CD4-positive, CD25-positive, alpha-beta regulatory T cell (primary cell): Measurements from ENCODE around the gene CILP2. TPM values are rescaled to one million over a fixed set of nuclear protein-coding genes. Genes with fewer than 3 reads are reported as not detected.

Source experiments
- ATAC-seq, 2 donors: fragments of 150-1000 bp; cut with Tn5 transposase; one replicate each; pipeline ENCODE4 v1.10.0; 2021; ENCODE audit warnings: low read depth in 2 of 2, moderate number of reproducible peaks in 2 of 2, moderate library complexity in 1 of 2
- DNase-seq, 3 donors: peaks; one replicate each; pipeline versions ENCODE4 v3.0.0 to v3.0.0-alpha.2; 2012 to 2022; ENCODE audit warnings: mixed read lengths in 1 of 3
- H3K27ac ChIP-seq: one replicate; pipeline ENCODE4 v1.7.0; 2013; ENCODE audit warnings: mild to moderate bottlenecking, low read length; ENCODE audit not compliant: insufficient read depth, poor library complexity, severe bottlenecking
- H3K27me3 ChIP-seq: one replicate; pipeline ENCODE4 v1.7.0; 2013; ENCODE audit warnings: low read length; ENCODE audit not compliant: control insufficient read depth, insufficient read depth
- H3K36me3 ChIP-seq: one replicate; pipeline ENCODE4 v1.7.0; 2013; ENCODE audit warnings: mild to moderate bottlenecking, low read length, moderate library complexity; ENCODE audit not compliant: control insufficient read depth, insufficient read depth
- H3K4me1 ChIP-seq: 2 replicates; pipeline ENCODE4 v1.7.0; 2013; ENCODE audit warnings: mild to moderate bottlenecking, low read length; ENCODE audit not compliant: insufficient read depth, control insufficient read depth, poor library complexity, severe bottlenecking
- H3K4me3 ChIP-seq: one replicate; pipeline ENCODE4 v1.7.0; 2013; ENCODE audit warnings: low read depth, mild to moderate bottlenecking, low read length, moderate library complexity
- H3K9me3 ChIP-seq, 2 experiments: 1 replicate in 1 of 2; 2 replicates in 1 of 2; pipeline ENCODE4 v1.7.0; 2013; ENCODE audit warnings: low read length in 2 of 2, mild to moderate bottlenecking in 1 of 2, moderate library complexity in 1 of 2; ENCODE audit not compliant: control insufficient read depth in 2 of 2
- H3K27ac Mint-ChIP-seq, 3 donors: one replicate each; pipeline ENCODE4 v1.8.0; 2020 to 2022; ENCODE audit warnings: mild to moderate bottlenecking in 3 of 3, mixed read lengths in 3 of 3, moderate library complexity in 2 of 3
- H3K27me3 Mint-ChIP-seq: one replicate; pipeline ENCODE4 v1.8.0; 2022; ENCODE audit warnings: mild to moderate bottlenecking, mixed read lengths
- H3K36me3 Mint-ChIP-seq: one replicate; pipeline ENCODE4 v1.8.0; 2020; ENCODE audit warnings: mixed read lengths
- H3K4me1 Mint-ChIP-seq, 4 donors: one replicate each; pipeline ENCODE4 v1.8.0; 2020 to 2022; ENCODE audit warnings: mixed read lengths in 4 of 4, mild to moderate bottlenecking in 1 of 4
- H3K4me3 Mint-ChIP-seq, 4 donors: one replicate each; pipeline ENCODE4 v1.8.0; 2020 to 2022; ENCODE audit warnings: mild to moderate bottlenecking in 4 of 4, mixed read lengths in 4 of 4, moderate library complexity in 3 of 4
- H3K9me3 Mint-ChIP-seq, 7 donors: one replicate each; pipeline ENCODE4 v1.8.0; 2020 to 2022; ENCODE audit warnings: mixed read lengths in 7 of 7, mild to moderate bottlenecking in 3 of 7, moderate library complexity in 2 of 7
- polyA plus RNA-seq, 4 donors: library from polyadenylated mRNA; unstranded; fragments of 300-500 nt; fragmentation: Illumina TruSeq; gene quantifications; one replicate each; pipeline ENCODE4 v1.2.3, GENCODE V29; 2021
- total RNA-seq: library from RNA; stranded (reverse); gene quantifications from one replicate; pipeline ENCODE4 v1.2.3, GENCODE V29; 2022

The CILP2 gene
- total and polyA plus RNA-seq, 5 donors from 2014 or later, result 0.09 to 0.42 (median 0.31) TPM; not detected in 1

- no peak for ATAC-seq
- H3K9me3 Mint-ChIP-seq, result no peaks in the 10 kb centered on the region
- Histone ChIP-seq H3K36me3 (peaks cover 4% of the 10 kb centered on the region), H3K4me1 (peaks cover 8% of the 10 kb centered on the region), H3K27me3 (no peaks in the 10 kb centered on the region), H3K4me3 (no peak overlapping the region), H3K27ac (no peak overlapping the region), H3K9me3 (no peaks in the 10 kb centered on the region)
- H3K36me3 Mint-ChIP-seq, result peaks cover 14% of the 10 kb centered on the region
- peak overlapping the region in 1 of 3 donors; percentile 29 for H3K27ac Mint-ChIP-seq
- no peak for DNase-seq
- H3K4me3 Mint-ChIP-seq, result no peak overlapping the region
- no peaks in the 10 kb centered on the region for H3K27me3 Mint-ChIP-seq
- peaks cover 0 to 52% (median 14%) of the 10 kb centered on the region in 4 donors for H3K4me1 Mint-ChIP-seq
Observed at GRCh38 chr19:19584356-19584755, 46.3 kb downstream of the CILP2 start.

GRCh38 chr19:19587771-19588170, 49.7 kb downstream of the CILP2 start:
- H3K4me3 Mint-ChIP-seq, result no peak overlapping the region
- ATAC-seq (no peak), DNase-seq (no peak)
- no peaks in the 10 kb centered on the region for H3K27me3 Mint-ChIP-seq
- peaks cover 30% of the 10 kb centered on the region for H3K36me3 Mint-ChIP-seq
- H3K4me1 Mint-ChIP-seq, result peaks cover 8 to 51% (median 24%) of the 10 kb centered on the region in 4 donors
- no peak overlapping the region for H3K4me3 ChIP-seq
- peak overlapping the region; percentile 9 to 62 (median 11) for H3K27ac Mint-ChIP-seq
- H3K27ac ChIP-seq, result no peak overlapping the region
- no peaks in the 10 kb centered on the region for H3K9me3 ChIP-seq
- H3K9me3 Mint-ChIP-seq, result no peaks in the 10 kb centered on the region
- no peaks in the 10 kb centered on the region for H3K27me3 ChIP-seq
- peaks cover 7% of the 10 kb centered on the region for H3K36me3 ChIP-seq
- H3K4me1 ChIP-seq, result peaks cover 24% of the 10 kb centered on the region

- H3K27me3 Mint-ChIP-seq, result no peaks in the 10 kb centered on the region
- Histone ChIP-seq H3K4me3 (no peak overlapping the region), H3K36me3 (peaks cover 14% of the 10 kb centered on the region), H3K27ac (no peak overlapping the region), H3K4me1 (peaks cover 24% of the 10 kb centered on the region), H3K27me3 (no peaks in the 10 kb centered on the region), H3K9me3 (no peaks in the 10 kb centered on the region)
- DNase-seq, result no peak
- H3K9me3 Mint-ChIP-seq, result no peaks in the 10 kb centered on the region
- peak overlapping the region in 2 of 4 donors; percentile 51 to 52 for H3K4me3 Mint-ChIP-seq
- H3K36me3 Mint-ChIP-seq, result peaks cover 36% of the 10 kb centered on the region
- peaks cover 8 to 58% (median 24%) of the 10 kb centered on the region in 4 donors for H3K4me1 Mint-ChIP-seq
- ATAC-seq, result no peak
- H3K27ac Mint-ChIP-seq, result peak overlapping the region; percentile 62 to 71 (median 70)
Observed at GRCh38 chr19:19588546-19588945, 50.5 kb downstream of the CILP2 start.

DNA sequence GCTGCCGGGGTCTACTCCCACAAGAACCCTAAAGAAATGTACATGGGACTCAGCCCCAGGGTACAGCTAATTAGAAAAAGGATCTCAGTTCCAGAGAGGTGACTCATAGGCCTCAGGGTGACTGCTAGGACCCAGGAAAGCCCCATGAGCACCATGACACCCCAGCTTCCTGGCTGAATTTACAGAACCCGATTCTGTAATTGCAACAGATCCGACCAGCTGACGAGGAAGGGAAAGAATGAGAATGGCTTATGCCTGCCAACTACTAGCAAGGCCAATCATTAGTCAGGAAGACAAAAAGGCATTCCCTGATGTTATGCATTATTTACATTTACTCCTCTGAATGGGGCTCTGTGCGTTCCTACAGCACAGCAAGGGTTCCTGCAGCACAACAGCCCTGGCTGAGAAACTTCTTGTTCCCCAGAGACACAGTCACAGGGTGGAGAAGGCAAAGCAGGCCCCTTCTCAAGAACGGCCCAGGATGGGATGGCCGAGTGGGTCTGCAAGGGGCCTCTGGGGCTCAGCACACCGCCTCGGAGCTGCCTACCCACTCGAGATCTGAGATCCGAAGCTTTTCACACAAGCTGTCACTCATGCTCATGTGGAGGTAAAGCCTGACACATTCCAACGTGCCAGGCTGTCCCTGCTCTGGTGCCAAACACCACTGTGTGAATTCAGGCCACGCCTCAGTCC, 53.2 kb downstream of the CILP2 start:
- Histone ChIP-seq H3K27me3 (no peaks in the 10 kb centered on the region), H3K27ac (peak overlapping the region; percentile 89), H3K36me3 (peaks cover 17% of the 10 kb centered on the region), H3K4me3 (peak overlapping the region; percentile 29), H3K9me3 (no peaks in the 10 kb centered on the region), H3K4me1 (peaks cover 44% of the 10 kb centered on the region)
- peak overlapping the region; percentile 93 to 96 (median 93) for H3K27ac Mint-ChIP-seq
- peaks cover 0 to 2% (median 0%) of the 10 kb centered on the region in 7 donors for H3K9me3 Mint-ChIP-seq
- H3K27me3 Mint-ChIP-seq, result no peaks in the 10 kb centered on the region
- H3K4me1 Mint-ChIP-seq, result peaks cover 8 to 70% (median 31%) of the 10 kb centered on the region in 4 donors
- H3K36me3 Mint-ChIP-seq, result peaks cover 38% of the 10 kb centered on the region
- peak overlapping the region in 3 of 4 donors; percentile 68 to 83 (median 68) for H3K4me3 Mint-ChIP-seq
- DNase-seq (peak; percentile 51 to 82 (median 63)), ATAC-seq (peak; percentile 94 to 95)

DNA sequence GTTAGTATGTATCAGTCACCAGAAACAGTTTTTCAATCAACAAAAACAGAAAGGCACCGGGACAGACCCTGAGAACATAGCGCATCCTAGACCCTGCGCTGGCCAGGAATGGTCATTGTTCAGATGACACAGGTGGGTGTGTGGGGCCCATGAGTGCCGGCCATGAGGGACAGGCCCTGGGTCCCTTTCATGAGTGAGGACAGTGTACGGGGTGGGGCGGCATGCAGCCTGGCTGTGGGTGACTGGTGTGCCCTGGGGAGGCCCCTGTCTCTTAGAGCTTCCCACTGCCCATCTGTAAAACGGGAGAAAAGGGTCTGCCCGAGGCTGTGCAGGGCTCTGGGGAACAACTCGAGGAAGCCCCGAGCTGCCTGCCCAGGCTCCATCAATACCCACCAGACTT, 54.6 kb downstream of the CILP2 start:
- Mint-ChIP-seq H3K9me3 (peaks cover 0 to 2% (median 0%) of the 10 kb centered on the region in 7 donors), H3K27me3 (no peaks in the 10 kb centered on the region), H3K4me1 (peaks cover 15 to 82% (median 38%) of the 10 kb centered on the region in 4 donors), H3K27ac (peak overlapping the region; percentile 59 to 96 (median 86)), H3K4me3 (peak overlapping the region in 1 of 4 donors; percentile 17), H3K36me3 (peaks cover 40% of the 10 kb centered on the region)
- Histone ChIP-seq H3K9me3 (no peaks in the 10 kb centered on the region), H3K27ac (no peak overlapping the region), H3K36me3 (peaks cover 15% of the 10 kb centered on the region), H3K4me1 (peaks cover 57% of the 10 kb centered on the region), H3K4me3 (no peak overlapping the region), H3K27me3 (no peaks in the 10 kb centered on the region)
- DNase-seq, result no peak
- no peak for ATAC-seq

DNA sequence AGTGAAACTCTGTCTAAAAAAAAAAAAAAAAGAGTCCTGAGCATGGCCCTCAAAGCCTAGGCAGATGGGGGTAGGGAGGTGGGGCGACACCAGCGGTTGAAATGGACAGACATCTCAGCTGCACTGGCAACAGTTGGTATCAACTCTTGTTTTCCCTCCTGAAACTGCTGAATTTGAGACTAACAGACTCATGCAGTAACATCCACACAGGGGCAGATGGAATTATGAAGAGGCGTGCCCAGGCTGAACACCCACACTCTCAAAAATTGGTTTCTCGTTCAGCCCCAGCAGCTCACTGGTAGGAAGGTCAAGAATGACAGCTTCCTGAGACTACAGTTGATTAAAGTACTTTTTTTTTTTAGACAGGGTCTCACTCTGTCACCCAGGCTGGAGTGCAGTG, 56.3 kb downstream of the CILP2 start:
- peaks cover 15% of the 10 kb centered on the region for H3K36me3 ChIP-seq
- peaks cover 70% of the 10 kb centered on the region for H3K4me1 ChIP-seq
- Mint-ChIP-seq H3K4me1 (peaks cover 18 to 86% (median 48%) of the 10 kb centered on the region in 4 donors), H3K27me3 (no peaks in the 10 kb centered on the region), H3K4me3 (peak overlapping the region in 2 of 4 donors; percentile 15 to 16), H3K27ac (peak overlapping the region; percentile 32 to 84 (median 72)), H3K9me3 (peaks cover 0 to 2% (median 0%) of the 10 kb centered on the region in 7 donors), H3K36me3 (peaks cover 33% of the 10 kb centered on the region)
- no peaks in the 10 kb centered on the region for H3K9me3 ChIP-seq
- DNase-seq (peak in 1 of 3 donors; percentile 49), ATAC-seq (no peak)
- no peak overlapping the region for H3K4me3 ChIP-seq
- peak overlapping the region; percentile 37 for H3K27ac ChIP-seq
- no peaks in the 10 kb centered on the region for H3K27me3 ChIP-seq

DNA sequence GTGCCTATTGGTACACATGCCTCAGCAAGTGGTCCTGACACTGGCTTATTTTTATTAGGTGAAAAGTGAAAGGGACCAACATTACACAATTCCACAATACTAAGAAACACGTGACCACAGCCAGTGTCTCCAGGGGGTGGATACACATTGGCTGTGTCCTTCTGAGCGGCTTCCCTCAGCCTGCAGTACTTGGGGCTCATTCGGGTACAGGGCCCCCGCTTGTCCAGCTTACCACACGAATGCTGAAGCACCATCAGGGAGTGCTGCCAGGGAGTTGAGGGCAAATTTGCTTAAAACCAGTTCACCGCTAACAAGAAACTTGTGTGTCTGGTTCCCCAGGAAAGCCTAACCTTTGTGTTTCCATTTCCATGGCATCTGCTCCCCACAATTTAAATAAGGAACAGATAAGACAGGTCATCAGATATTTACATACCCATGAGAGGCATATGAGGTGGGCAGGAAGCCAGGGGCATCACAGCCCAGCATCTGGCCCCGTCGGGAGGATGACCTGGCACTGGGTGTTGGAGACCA, 57.2 kb downstream of the CILP2 start:
- Mint-ChIP-seq H3K4me1 (peaks cover 10 to 85% (median 42%) of the 10 kb centered on the region in 4 donors), H3K36me3 (peaks cover 26% of the 10 kb centered on the region), H3K27ac (peak overlapping the region; percentile 32 to 99 (median 84)), H3K9me3 (peaks cover 0 to 2% (median 0%) of the 10 kb centered on the region in 7 donors), H3K4me3 (peak overlapping the region in 2 of 4 donors; percentile 3 to 9), H3K27me3 (no peaks in the 10 kb centered on the region)
- H3K27ac ChIP-seq, result peak overlapping the region; percentile 49
- no peak overlapping the region for H3K4me3 ChIP-seq
- peaks cover 15% of the 10 kb centered on the region for H3K36me3 ChIP-seq
- H3K9me3 ChIP-seq, result no peaks in the 10 kb centered on the region
- DNase-seq (no peak), ATAC-seq (no peak)
- H3K27me3 ChIP-seq, result no peaks in the 10 kb centered on the region
- H3K4me1 ChIP-seq, result peaks cover 70% of the 10 kb centered on the region
